HUES6 (cell line): ENCODE data around the gene CYP26B1.

Experiments used
- H3K27ac ChIP-seq: 2 replicates; pipeline ENCODE4 v1.7.0; 2013; ENCODE audit warnings: low read depth, mild to moderate bottlenecking, low read length, inconsistent platforms
- H3K27me3 ChIP-seq: 2 replicates; pipeline ENCODE4 v1.6.1; 2013; ENCODE audit warnings: low read length; ENCODE audit not compliant: control insufficient read depth, insufficient read depth
- H3K36me3 ChIP-seq: 2 replicates; pipeline ENCODE4 v1.6.1; 2013; ENCODE audit warnings: low read length; ENCODE audit not compliant: control insufficient read depth, insufficient read depth
- H3K4me1 ChIP-seq: 2 replicates; pipeline ENCODE4 v1.6.1; 2013; ENCODE audit warnings: low read length; ENCODE audit not compliant: control insufficient read depth, insufficient read depth
- H3K4me3 ChIP-seq: 2 replicates; pipeline ENCODE4 v1.5.1; 2013; ENCODE audit warnings: low read depth, low read length
- H3K9ac ChIP-seq: one replicate; pipeline ENCODE4 v1.6.1; 2013; ENCODE audit warnings: mild to moderate bottlenecking, low read length
- H3K9me3 ChIP-seq: 2 replicates; pipeline ENCODE4 v1.6.1; 2013; ENCODE audit warnings: low read depth, low read length; ENCODE audit not compliant: control insufficient read depth, insufficient read depth

Gene CYP26B1

DNA sequence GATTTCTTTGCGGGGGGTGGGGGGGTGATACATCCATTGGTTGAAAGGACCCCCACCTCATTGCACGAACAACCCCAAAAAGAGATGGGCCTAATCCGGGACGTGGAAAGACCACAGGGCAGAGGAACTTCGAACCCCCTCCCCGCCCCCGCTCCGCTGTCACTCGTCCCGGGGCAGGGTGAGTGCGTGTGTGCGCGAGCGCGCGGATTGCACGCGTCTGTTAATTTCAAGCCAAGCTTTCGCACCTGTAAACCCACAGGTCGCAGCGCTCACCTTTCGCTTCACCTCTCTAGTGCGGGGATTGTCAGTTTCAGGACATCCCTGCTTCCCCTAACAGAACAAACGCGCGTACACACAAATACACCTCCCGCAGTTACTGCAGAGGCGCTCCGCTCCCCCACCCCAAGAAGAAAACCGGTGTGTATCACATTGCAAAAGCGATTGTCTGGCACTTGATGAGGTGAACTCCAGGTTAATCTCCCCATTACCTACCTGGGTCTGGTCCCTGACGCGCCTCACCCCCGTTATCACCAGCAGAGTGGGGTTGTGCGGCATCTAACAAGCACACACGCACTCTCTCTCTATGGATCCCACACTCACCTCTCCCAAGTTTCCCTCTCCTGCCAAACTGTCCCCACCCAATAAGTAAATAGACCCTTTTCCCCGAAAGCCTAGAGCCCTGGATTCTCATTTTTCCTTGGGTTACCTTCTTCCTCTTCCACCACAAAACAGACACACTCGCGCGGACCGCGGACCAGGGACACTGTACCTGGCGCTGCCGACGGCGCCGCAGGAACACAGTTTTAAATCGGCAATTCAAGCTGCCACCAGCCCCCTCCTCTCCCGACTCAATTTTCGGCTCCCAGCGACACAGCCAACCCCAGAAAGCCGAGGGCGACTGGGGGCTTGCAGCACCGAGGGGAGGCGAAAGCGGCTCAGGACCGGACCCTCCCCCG is 1.0 kb downstream of the CYP26B1 start:
- H3K4me1 ChIP-seq, result peaks cover 33% of the 10 kb centered on the region
- no peak overlapping the region for H3K27ac ChIP-seq
- H3K9ac ChIP-seq, result no peak overlapping the region
- no peaks in the 10 kb centered on the region for H3K9me3 ChIP-seq
- H3K27me3 ChIP-seq, result peaks cover 97% of the 10 kb centered on the region
- H3K36me3 ChIP-seq, result no peaks in the 10 kb centered on the region
- peak overlapping the region; percentile 68 for H3K4me3 ChIP-seq

DNA sequence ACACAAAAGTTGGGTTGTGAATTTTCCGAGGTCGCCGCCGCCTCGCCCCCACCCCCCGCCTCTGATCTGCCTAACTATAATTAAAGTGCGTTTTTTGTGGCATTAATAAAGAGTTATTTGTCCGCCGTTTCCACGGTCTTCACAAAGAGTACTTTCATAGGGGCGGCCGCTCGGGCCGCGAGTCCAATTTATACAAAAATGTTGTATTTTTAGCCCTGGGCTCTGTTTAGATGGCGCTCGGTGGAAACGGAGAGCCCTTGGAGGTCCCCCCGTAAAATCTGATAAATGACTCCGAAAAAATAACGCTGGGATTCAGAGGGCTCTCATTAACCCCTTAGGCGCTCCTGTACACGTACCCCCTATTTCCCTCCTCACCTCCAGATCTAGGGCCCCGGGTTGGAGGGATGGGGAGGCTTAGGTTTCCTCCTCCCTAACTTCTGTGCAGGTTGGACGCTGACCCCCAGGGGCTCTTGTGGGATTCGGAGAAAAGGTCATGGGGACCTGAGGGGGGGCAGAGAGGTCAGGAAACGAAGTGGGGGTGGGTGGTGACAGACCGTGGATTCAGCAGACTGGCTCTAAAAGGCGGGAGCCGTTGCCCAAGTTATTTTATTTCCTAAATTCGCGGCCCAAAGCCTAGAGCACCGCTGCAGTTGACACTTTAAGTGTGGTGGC is 1.9 kb downstream of the CYP26B1 start:
- Histone ChIP-seq H3K27me3 (peaks cover 97% of the 10 kb centered on the region), H3K27ac (no peak overlapping the region), H3K4me3 (peak overlapping the region; percentile 68), H3K4me1 (peaks cover 33% of the 10 kb centered on the region), H3K36me3 (no peaks in the 10 kb centered on the region), H3K9me3 (no peaks in the 10 kb centered on the region), H3K9ac (no peak overlapping the region)

DNA sequence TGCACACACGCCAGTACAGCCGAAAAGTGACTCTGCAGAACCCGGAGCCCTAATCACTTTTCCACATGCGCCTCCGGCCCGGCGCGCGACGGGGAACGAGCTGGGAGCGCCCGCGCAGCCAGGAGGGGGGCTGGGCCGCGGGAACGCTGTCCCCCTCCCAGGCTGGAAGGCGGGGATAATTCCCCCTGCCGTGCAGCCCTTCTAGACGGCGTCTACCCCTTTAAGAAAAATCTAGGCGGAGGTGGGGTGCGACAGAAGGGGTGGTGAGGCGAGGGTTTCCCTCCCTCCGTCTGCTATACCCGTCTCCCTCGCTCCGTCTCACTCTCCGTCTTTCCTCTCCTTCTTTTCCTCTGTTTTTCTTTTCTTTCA is 2.4 kb downstream of the CYP26B1 start:
- Histone ChIP-seq H3K27me3 (peaks cover 97% of the 10 kb centered on the region), H3K4me1 (peaks cover 33% of the 10 kb centered on the region), H3K9me3 (no peaks in the 10 kb centered on the region), H3K36me3 (no peaks in the 10 kb centered on the region), H3K9ac (peak overlapping the region; percentile 27), H3K4me3 (peak overlapping the region; percentile 68), H3K27ac (no peak overlapping the region)

DNA sequence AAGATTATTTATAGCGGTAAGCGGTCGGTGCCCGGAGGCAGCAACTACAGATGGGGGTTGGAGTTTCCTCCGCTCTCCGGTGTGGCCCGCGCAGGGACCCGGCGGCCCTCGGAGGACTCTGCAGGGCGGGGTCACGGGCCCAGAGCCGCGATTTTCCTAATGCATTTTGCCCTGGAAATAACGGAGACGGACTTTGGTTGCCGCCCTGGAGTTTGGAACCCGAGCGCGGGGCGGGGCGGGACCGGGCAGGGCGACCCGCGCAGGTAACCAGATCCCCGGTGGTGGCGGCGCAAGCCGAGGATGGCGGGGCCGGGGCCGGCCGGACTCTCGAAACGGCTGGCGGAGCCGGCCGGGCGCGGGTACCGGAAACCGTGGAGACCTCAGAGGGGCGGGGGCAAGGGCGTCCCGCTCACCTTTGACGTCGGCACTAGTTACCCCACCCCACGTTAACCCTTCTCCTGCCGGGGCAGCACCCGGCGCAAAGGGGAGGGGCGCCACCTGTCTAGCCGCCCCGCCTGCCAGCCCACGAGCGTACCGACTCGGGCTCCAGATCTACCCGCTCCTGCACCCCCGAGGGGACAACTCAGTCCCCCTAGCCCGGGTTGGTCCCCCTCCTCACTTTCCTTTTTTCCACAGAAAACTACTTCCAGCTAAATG is 2.9 kb downstream of the CYP26B1 start:
- peak overlapping the region; percentile 68 for H3K4me3 ChIP-seq
- peaks cover 28% of the 10 kb centered on the region for H3K4me1 ChIP-seq
- no peaks in the 10 kb centered on the region for H3K9me3 ChIP-seq
- peak overlapping the region; percentile 27 for H3K9ac ChIP-seq
- no peak overlapping the region for H3K27ac ChIP-seq
- H3K36me3 ChIP-seq, result no peaks in the 10 kb centered on the region
- peaks cover 97% of the 10 kb centered on the region for H3K27me3 ChIP-seq

DNA sequence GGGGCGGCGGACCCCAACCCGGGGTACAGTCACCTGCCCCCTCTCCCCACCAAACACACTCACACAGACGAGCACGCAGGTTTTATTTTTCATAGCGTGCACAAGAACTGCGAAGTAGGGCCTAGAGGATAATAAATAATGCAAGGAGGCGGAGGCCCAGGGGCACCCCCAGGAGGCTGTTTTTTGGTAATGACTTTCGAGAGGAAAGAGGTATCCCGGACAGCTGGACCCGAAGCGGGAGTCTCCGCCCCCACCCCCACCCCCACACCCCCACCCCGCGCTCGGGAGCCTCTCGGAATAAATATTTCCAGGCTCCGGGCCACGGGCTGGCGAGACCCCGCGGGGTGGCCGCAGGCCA is 3.4 kb downstream of the CYP26B1 start:
- H3K4me3 ChIP-seq, result peak overlapping the region; percentile 68
- no peak overlapping the region for H3K9ac ChIP-seq
- no peak overlapping the region for H3K27ac ChIP-seq
- H3K4me1 ChIP-seq, result peaks cover 24% of the 10 kb centered on the region
- peaks cover 97% of the 10 kb centered on the region for H3K27me3 ChIP-seq
- no peaks in the 10 kb centered on the region for H3K9me3 ChIP-seq
- H3K36me3 ChIP-seq, result no peaks in the 10 kb centered on the region

DNA sequence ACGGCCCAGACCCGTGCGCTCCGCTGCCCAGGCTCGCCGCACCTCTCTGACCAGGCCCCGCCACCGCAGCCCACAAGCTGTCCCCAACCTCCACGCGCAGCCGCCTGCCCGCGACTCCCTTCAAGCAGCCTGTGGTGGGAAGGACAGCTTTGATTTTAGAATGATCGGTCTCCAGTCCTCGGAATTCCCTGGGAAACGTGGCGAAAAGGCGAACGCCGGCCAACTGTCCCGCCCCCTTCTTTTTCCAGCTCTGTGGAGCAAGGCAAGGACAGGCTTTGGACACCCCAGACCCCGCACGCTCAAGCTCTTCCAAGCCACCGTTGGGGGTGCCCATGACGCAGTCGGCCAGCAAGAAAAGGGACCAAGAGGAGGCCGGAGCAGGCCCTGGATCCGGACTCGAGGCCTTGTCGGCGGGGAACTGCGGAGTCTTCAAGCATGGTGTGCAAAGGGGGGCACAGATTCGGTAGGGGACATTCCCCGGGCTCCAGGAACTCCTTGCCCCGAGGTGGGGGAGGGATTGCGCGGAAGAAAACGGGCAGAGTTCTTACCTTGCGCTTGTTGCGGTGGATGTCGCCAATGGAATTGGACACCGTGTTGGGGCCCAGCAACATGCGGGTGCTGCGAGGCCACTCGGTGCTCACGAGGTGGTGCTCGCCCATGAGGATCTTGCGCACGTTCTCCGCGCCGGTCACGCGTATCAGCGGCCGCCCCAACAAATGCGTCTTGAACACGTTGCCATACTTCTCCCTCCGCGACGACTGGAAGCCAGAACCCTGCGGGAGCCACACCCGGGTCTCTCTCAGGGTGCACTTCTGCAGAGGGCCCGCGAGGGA is 4.0 kb downstream of the CYP26B1 start:
- Histone ChIP-seq H3K27me3 (peaks cover 98% of the 10 kb centered on the region), H3K27ac (no peak overlapping the region), H3K36me3 (no peaks in the 10 kb centered on the region), H3K9me3 (no peaks in the 10 kb centered on the region), H3K4me3 (peak overlapping the region; percentile 49), H3K9ac (no peak overlapping the region), H3K4me1 (peaks cover 25% of the 10 kb centered on the region)

DNA sequence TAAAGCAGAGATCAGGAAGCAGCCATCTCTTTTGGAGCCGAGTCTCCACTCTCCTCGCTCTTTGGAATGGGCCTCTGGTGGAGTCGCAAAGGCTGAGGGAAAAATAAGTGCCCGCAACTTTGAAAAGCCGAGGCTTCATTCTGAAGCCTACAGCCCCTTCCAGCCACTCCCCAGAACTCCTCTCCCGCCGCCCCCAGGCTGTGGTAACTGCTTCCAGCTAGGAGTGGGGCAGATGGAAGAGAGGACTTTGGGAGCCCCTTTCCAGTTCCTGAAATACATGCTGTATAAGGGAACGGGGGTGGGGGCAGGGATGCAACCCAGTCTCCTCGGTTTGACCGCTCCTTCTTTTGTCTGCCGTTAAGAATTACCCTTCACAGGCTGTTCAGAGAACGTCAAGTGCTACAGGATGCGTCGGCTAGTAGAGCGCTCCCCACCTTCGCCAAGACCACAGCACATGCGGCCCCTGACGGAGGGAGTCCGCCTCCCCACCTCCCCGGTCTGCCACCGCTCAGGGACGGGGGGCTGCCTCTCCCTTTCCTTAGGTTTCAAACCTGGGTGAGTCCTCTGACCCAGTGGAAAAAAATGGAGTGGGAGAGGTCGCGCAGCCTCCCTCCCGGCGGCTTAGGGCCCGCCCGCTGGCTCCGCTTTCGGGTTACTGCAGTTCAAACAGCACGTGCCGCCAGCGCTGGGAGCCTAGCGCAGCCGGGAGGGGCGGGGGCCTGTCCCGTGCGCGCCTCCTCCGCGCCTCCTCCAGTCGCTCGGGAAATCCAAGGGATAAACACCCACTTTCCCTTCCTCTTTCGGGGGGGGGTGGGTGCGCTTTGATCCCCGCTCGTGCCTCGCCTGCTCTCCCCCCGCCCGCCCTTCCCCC is 4.9 kb downstream of the CYP26B1 start:
- Histone ChIP-seq H3K9me3 (no peaks in the 10 kb centered on the region), H3K27ac (no peak overlapping the region), H3K4me1 (peaks cover 33% of the 10 kb centered on the region), H3K27me3 (peaks cover 98% of the 10 kb centered on the region), H3K9ac (no peak overlapping the region), H3K36me3 (no peaks in the 10 kb centered on the region), H3K4me3 (peak overlapping the region; percentile 49)

DNA sequence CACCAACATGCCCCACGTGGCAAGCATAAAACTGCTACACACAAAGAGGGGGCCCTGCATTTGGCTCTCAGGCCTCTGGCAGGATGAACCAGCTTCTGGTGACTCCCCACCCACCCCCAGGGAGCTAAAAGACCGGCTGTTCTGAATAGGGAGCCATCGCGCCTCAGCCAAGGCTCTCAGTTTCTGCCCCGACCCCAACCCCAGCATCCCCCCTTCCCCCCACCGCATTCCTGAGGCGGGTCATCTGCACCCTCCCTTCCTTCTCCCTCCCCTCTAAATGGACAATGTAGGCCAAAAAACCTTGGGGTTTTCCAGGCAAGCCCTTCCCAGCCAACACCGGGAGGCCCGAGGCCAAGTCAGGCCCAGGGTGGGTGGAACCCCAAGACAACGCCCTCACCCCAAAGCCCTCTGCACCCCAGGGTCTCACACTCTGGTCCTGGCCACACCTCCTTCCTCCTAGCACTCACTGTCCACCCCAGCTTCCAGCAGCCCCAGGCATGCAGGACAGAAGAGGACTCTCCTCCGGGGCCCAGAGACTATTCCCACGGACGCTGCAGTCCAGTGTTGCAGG is 5.7 kb downstream of the CYP26B1 start:
- H3K27me3 ChIP-seq, result peaks cover 93% of the 10 kb centered on the region
- no peak overlapping the region for H3K9ac ChIP-seq
- no peaks in the 10 kb centered on the region for H3K36me3 ChIP-seq
- H3K27ac ChIP-seq, result no peak overlapping the region
- peaks cover 36% of the 10 kb centered on the region for H3K4me1 ChIP-seq
- H3K4me3 ChIP-seq, result no peak overlapping the region
- no peaks in the 10 kb centered on the region for H3K9me3 ChIP-seq

DNA sequence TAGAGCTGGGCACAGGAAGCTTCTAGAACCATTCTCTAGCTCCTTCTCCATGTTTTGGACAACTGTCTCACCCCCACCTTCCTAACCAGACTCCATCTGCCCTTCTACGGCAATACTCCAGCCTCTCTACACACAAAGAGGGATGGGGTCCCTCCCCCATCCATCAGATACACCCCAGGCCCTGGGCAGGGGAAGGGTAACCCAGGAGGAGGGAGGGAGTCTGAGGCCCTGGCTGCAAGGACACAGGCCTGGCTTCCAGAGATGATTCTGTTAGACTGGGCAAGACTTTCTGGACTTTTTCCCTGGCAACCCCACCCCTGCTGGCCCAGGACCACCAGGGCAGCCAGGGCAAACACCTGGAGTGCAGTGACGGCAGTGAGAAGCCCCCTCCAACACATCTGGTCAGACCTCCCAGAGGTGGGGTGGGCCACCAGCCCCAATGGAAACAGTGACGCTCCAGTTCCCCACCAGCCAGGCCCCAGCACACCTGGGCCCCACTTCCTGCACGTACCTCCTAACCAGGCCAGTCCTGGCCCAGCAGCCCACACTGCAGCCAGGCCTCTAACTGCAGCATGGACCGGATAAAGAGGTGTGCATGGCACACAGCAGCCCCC is 6.5 kb downstream of the CYP26B1 start:
- H3K36me3 ChIP-seq, result no peaks in the 10 kb centered on the region
- no peak overlapping the region for H3K9ac ChIP-seq
- H3K9me3 ChIP-seq, result no peaks in the 10 kb centered on the region
- H3K4me3 ChIP-seq, result no peak overlapping the region
- H3K27me3 ChIP-seq, result peaks cover 84% of the 10 kb centered on the region
- peaks cover 36% of the 10 kb centered on the region for H3K4me1 ChIP-seq
- no peak overlapping the region for H3K27ac ChIP-seq
